ENCODE measurements around the gene ASTN1.

The ASTN1 gene

DNA sequence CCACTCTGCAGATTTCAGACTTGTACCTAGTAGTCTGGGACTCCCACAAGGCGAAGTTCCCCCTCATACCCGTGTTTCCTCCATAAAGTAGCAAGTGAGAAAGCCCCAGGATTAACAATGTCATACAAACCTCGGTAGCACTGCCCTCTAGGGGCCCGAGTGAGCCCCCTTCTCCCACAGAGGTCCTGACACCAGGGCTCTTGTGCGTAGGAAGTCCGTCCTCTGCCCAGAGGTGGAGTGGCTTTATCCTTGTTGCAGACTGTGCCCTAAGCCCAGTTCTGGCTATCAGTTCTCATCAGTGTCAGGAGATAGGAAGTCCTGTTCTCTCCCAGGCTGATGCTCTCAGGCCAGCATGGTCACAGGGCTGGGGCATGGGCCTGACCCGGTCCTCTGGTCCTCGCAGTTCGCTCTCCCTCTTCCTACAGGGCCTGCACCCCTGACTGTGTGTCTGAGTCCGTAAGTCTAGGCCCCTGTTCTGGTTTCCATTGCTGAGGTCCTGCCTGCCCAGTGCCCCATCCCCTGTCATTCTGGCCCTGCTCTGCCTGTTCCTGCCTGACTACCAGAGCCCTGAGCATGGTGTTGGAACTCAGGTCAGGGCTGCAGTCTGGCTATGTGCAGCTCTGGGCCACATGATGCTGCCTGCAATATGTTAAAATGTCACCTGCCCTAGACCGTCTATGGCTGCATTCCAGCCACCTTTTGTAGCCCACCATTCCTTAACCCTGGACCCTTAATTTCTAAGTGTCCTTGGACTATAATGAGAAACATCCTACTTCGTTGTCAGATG, 285.6 kb downstream of the ASTN1 start:
- no peaks in the 10 kb centered on the region for H3K9me3 ChIP-seq (ENCODE audit: control insufficient read depth, insufficient read depth, low read length)
- no peaks in the 10 kb centered on the region for H3K4me1 ChIP-seq (ENCODE audit: control insufficient read depth, insufficient read depth, low read length)
- no peak overlapping the region for H3K4me3 ChIP-seq (ENCODE audit: low read depth, low read length)
- H3K36me3 ChIP-seq (ENCODE audit: control insufficient read depth, insufficient read depth, low read length), result no peaks in the 10 kb centered on the region
- no peak overlapping the region for H3K9ac ChIP-seq (ENCODE audit: low read depth, low read length)
- no peaks in the 10 kb centered on the region for H3K27me3 ChIP-seq (ENCODE audit: control insufficient read depth, insufficient read depth, low read length)

DNA sequence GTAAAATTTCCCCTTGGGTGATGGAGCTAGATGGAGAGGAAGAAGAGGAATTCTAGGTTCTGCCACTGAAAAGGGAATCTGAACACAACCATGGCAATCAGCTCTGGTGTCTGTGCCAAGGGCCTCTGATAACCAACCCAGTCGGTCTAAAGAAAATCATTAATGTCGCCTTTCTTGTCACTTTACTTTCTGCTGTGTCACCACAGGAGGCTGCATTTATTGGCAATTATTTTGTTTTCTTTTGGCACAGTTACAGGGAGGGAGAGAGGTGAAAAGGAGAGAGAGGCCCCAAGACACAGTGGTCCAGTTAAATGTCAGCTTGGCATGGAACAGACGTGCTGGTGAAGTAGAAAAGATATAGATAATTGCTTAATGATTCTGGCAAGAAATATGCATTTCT, 287.0 kb downstream of the ASTN1 start:
- no peaks in the 10 kb centered on the region for H3K4me1 ChIP-seq (ENCODE audit: control insufficient read depth, insufficient read depth, low read length)
- H3K9me3 ChIP-seq (ENCODE audit: control insufficient read depth, insufficient read depth, low read length), result no peaks in the 10 kb centered on the region
- H3K27me3 ChIP-seq (ENCODE audit: control insufficient read depth, insufficient read depth, low read length), result no peaks in the 10 kb centered on the region
- H3K36me3 ChIP-seq (ENCODE audit: control insufficient read depth, insufficient read depth, low read length), result no peaks in the 10 kb centered on the region
- H3K4me3 ChIP-seq (ENCODE audit: low read depth, low read length), result no peak overlapping the region
- no peak overlapping the region for H3K9ac ChIP-seq (ENCODE audit: low read depth, low read length)

- H3K27me3 ChIP-seq (ENCODE audit: control insufficient read depth, insufficient read depth, low read length), result no peaks in the 10 kb centered on the region
- no peaks in the 10 kb centered on the region for H3K36me3 ChIP-seq (ENCODE audit: control insufficient read depth, insufficient read depth, low read length)
- H3K4me3 ChIP-seq (ENCODE audit: low read depth, low read length), result no peak overlapping the region
- no peak overlapping the region for H3K9ac ChIP-seq (ENCODE audit: low read depth, low read length)
- no peaks in the 10 kb centered on the region for H3K4me1 ChIP-seq (ENCODE audit: control insufficient read depth, insufficient read depth, low read length)
- no peaks in the 10 kb centered on the region for H3K9me3 ChIP-seq (ENCODE audit: control insufficient read depth, insufficient read depth, low read length)
These were observed 287.5 kb downstream of the ASTN1 start for GRCh38 chr1:176876966-176877515.

DNA sequence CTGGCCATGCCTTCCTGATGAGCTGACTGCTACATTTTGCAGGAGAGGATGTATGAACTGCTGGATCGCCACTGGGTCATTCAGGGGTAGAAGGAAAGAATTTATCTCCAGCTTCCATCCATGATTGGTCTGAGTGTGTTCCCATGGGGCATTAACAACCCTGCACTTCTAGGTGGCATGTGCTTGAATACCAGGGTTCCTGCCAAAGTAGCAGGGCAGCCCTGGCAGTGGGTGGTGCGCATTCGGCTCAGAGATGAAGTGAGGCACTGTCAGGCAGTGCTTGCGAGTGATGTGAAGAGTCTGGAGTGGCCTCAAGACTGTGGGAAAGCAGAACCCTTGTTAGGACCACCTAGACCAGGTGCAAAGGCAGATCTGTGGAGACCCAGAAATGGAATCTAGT, 294.9 kb downstream of the ASTN1 start:
- H3K36me3 ChIP-seq (ENCODE audit: control insufficient read depth, insufficient read depth, low read length), result no peaks in the 10 kb centered on the region
- no peak overlapping the region for H3K9ac ChIP-seq (ENCODE audit: low read depth, low read length)
- H3K4me3 ChIP-seq (ENCODE audit: low read depth, low read length), result no peak overlapping the region
- no peaks in the 10 kb centered on the region for H3K4me1 ChIP-seq (ENCODE audit: control insufficient read depth, insufficient read depth, low read length)
- H3K27me3 ChIP-seq (ENCODE audit: control insufficient read depth, insufficient read depth, low read length), result no peaks in the 10 kb centered on the region
- no peaks in the 10 kb centered on the region for H3K9me3 ChIP-seq (ENCODE audit: control insufficient read depth, insufficient read depth, low read length)

GRCh38 chr1:176866011-176866714, 298.3 kb downstream of the ASTN1 start:
- Histone ChIP-seq H3K27me3 (ENCODE audit: control insufficient read depth, insufficient read depth, low read length) (no peaks in the 10 kb centered on the region), H3K9me3 (ENCODE audit: control insufficient read depth, insufficient read depth, low read length) (no peaks in the 10 kb centered on the region), H3K4me1 (ENCODE audit: control insufficient read depth, insufficient read depth, low read length) (no peaks in the 10 kb centered on the region), H3K9ac (ENCODE audit: low read depth, low read length) (no peak overlapping the region), H3K4me3 (ENCODE audit: low read depth, low read length) (no peak overlapping the region), H3K36me3 (ENCODE audit: control insufficient read depth, insufficient read depth, low read length) (no peaks in the 10 kb centered on the region)

- no peak overlapping the region for H3K9ac ChIP-seq (ENCODE audit: low read depth, low read length)
- no peaks in the 10 kb centered on the region for H3K4me1 ChIP-seq (ENCODE audit: control insufficient read depth, insufficient read depth, low read length)
- H3K27me3 ChIP-seq (ENCODE audit: control insufficient read depth, insufficient read depth, low read length), result no peaks in the 10 kb centered on the region
- H3K4me3 ChIP-seq (ENCODE audit: low read depth, low read length), result no peak overlapping the region
- no peaks in the 10 kb centered on the region for H3K9me3 ChIP-seq (ENCODE audit: control insufficient read depth, insufficient read depth, low read length)
- H3K36me3 ChIP-seq (ENCODE audit: control insufficient read depth, insufficient read depth, low read length), result no peaks in the 10 kb centered on the region
These were observed 300.3 kb downstream of the ASTN1 start for GRCh38 chr1:176864211-176864610.

GRCh38 chr1:176863613-176864012, 300.9 kb downstream of the ASTN1 start:
- Histone ChIP-seq H3K9me3 (ENCODE audit: control insufficient read depth, insufficient read depth, low read length) (no peaks in the 10 kb centered on the region), H3K4me1 (ENCODE audit: control insufficient read depth, insufficient read depth, low read length) (no peaks in the 10 kb centered on the region), H3K36me3 (ENCODE audit: control insufficient read depth, insufficient read depth, low read length) (no peaks in the 10 kb centered on the region), H3K27me3 (ENCODE audit: control insufficient read depth, insufficient read depth, low read length) (no peaks in the 10 kb centered on the region), H3K9ac (ENCODE audit: low read depth, low read length) (no peak overlapping the region), H3K4me3 (ENCODE audit: low read depth, low read length) (no peak overlapping the region)

- H3K9me3 ChIP-seq (ENCODE audit: control insufficient read depth, insufficient read depth, low read length), result no peaks in the 10 kb centered on the region
- H3K36me3 ChIP-seq (ENCODE audit: control insufficient read depth, insufficient read depth, low read length), result no peaks in the 10 kb centered on the region
- no peak overlapping the region for H3K9ac ChIP-seq (ENCODE audit: low read depth, low read length)
- H3K4me1 ChIP-seq (ENCODE audit: control insufficient read depth, insufficient read depth, low read length), result no peaks in the 10 kb centered on the region
- H3K27me3 ChIP-seq (ENCODE audit: control insufficient read depth, insufficient read depth, low read length), result no peaks in the 10 kb centered on the region
- H3K4me3 ChIP-seq (ENCODE audit: low read depth, low read length), result no peak overlapping the region
These were observed 306.0 kb downstream of the ASTN1 start for GRCh38 chr1:176858433-176858916.

DNA sequence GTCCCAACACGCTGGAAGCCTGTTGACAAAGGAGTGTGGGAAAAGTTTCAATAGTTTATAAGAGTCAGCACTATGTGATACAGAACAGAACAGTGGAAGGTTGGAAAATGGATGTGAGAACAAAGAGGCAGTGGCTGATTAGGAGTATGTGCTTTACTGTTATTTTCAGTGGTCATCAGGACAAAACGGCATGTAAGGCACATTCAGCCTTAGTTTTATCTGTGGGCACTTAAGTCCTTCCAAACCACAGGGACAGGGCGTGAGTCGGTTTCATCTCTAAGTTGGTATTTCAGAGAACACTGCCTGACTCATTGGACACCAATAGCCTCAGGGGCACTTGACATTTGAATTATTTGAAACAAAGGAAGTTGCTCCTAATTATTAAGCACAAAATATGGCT, 306.9 kb downstream of the ASTN1 start:
- Histone ChIP-seq H3K9me3 (ENCODE audit: control insufficient read depth, insufficient read depth, low read length) (no peaks in the 10 kb centered on the region), H3K9ac (ENCODE audit: low read depth, low read length) (no peak overlapping the region), H3K4me3 (ENCODE audit: low read depth, low read length) (no peak overlapping the region), H3K27me3 (ENCODE audit: control insufficient read depth, insufficient read depth, low read length) (no peaks in the 10 kb centered on the region), H3K4me1 (ENCODE audit: control insufficient read depth, insufficient read depth, low read length) (no peaks in the 10 kb centered on the region), H3K36me3 (ENCODE audit: control insufficient read depth, insufficient read depth, low read length) (no peaks in the 10 kb centered on the region)

DNA sequence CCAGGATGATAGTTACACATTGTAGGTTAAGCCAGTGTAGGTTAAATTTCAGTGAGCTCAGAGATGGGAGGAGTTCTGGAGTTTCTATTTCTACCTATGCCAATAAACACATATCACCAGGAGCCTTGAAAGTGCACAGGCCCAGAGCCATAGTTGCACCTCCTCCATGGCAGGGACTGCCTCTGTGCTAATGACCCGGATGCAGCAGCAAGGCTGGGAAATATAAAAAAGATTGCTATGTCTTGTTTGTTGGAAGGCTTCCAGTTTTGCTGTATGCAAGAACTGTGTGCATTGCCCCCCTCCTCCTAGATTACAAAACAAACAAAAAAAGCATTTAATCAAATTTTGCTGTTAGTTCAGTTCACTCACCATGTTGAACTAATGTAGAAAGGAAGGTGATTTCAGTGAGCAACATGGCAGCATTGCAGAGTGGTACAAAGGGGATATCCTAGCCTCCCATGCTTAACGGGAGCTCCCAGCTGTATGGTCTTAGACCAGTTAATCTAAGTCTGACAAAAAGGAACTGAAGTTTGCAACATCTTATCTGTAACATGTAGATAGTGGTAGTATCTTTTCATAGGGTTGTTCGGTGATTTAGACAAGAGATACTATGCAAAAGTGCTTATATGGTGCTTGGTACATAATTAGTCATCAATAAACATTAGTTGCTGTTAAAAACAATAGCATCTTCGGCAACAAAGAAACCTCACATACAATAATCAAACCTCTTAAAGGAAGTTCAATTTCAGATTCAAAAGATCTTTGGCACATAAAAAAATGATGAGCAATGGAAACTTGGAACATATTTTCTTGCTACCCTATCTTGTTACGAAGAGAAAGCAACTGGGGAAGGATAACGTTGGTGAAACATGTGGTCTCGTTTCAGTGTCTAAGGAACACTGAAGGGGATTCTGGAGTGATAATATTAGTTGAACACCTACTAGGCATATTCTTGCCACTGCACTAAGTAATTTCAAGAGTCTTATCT, 309.5 kb downstream of the ASTN1 start:
- Histone ChIP-seq H3K4me3 (ENCODE audit: low read depth, low read length) (no peak overlapping the region), H3K9ac (ENCODE audit: low read depth, low read length) (no peak overlapping the region), H3K27me3 (ENCODE audit: control insufficient read depth, insufficient read depth, low read length) (no peaks in the 10 kb centered on the region), H3K4me1 (ENCODE audit: control insufficient read depth, insufficient read depth, low read length) (no peaks in the 10 kb centered on the region), H3K36me3 (ENCODE audit: control insufficient read depth, insufficient read depth, low read length) (no peaks in the 10 kb centered on the region), H3K9me3 (ENCODE audit: control insufficient read depth, insufficient read depth, low read length) (no peaks in the 10 kb centered on the region)

DNA sequence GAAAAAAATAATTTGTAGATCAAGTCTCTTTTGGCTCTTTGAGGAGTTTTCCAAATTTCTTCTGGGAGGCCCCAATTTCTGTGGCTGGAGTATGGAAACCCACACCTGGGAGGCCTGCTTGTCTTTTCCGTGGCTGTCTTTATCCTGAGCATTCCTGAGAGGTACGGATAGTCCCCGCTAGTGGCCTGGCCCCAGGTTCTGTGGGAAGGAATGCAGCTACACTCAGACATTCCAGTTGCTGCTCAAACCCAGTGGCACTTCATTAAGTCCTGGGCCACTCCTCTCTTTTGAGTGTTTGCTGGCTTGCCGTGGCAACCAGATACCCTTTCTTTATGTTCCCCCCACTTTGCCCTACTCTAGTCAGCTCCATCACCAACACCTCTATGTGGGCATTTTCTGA, 310.4 kb downstream of the ASTN1 start:
- Histone ChIP-seq H3K9ac (ENCODE audit: low read depth, low read length) (no peak overlapping the region), H3K9me3 (ENCODE audit: control insufficient read depth, insufficient read depth, low read length) (no peaks in the 10 kb centered on the region), H3K36me3 (ENCODE audit: control insufficient read depth, insufficient read depth, low read length) (no peaks in the 10 kb centered on the region), H3K4me3 (ENCODE audit: low read depth, low read length) (no peak overlapping the region), H3K27me3 (ENCODE audit: control insufficient read depth, insufficient read depth, low read length) (no peaks in the 10 kb centered on the region), H3K4me1 (ENCODE audit: control insufficient read depth, insufficient read depth, low read length) (no peaks in the 10 kb centered on the region)

Measured in iPS-15b (cell line).